Activated B cell treated with CpG ODN at 0.5 μM for 24 hours (primary cell): ENCODE results near the gene KRTAP5-3. TPM values are rescaled to one million over a fixed set of nuclear protein-coding genes. Genes with fewer than 3 reads are reported as not detected.

Source experiments
- ATAC-seq: fragments of 200-7000 bp; cut with Tn5 transposase; one replicate; pipeline ENCODE4 v1.10.0; 2021; ENCODE audit warnings: low read depth, mild to moderate bottlenecking, moderate library complexity
- CTCF ChIA-PET: fragments of 350-600 bp; sonication (Branson Sonifier 250); formaldehyde crosslinking; loops from one replicate; lab custom pipeline; 2021; ENCODE audit warnings: antibody characterized with exemption; lab: Charles Lee
- POLR2A ChIA-PET: fragments of 350-600 bp; sonication (Branson Sonifier 250); formaldehyde crosslinking; loops from one replicate; lab custom pipeline; 2021; ENCODE audit warnings: antibody characterized with exemption; lab: Charles Lee
- DNase-seq: peaks from one replicate; pipeline ENCODE4 v3.0.0; 2022
- H3K27ac Mint-ChIP-seq: one replicate; pipeline ENCODE4 v1.8.0; 2020; ENCODE audit warnings: mixed read lengths
- H3K27me3 Mint-ChIP-seq: one replicate; pipeline ENCODE4 v1.8.0; 2021; ENCODE audit warnings: mixed read lengths
- H3K36me3 Mint-ChIP-seq: one replicate; pipeline ENCODE4 v1.8.0; 2021; ENCODE audit warnings: low read depth, mixed read lengths
- H3K4me1 Mint-ChIP-seq: one replicate; pipeline ENCODE4 v1.8.0; 2021; ENCODE audit warnings: mixed read lengths
- H3K4me3 Mint-ChIP-seq: one replicate; pipeline ENCODE4 v1.8.0; 2020; ENCODE audit warnings: mild to moderate bottlenecking, mixed read lengths
- H3K9me3 Mint-ChIP-seq: one replicate; pipeline ENCODE4 v1.8.0; 2020; ENCODE audit warnings: mixed read lengths
- CTCF ChIP-seq: fragments of 200-600 bp; IDR thresholded peaks from one replicate; pipeline ENCODE4 v1.8.0; 2022; ENCODE audit warnings: antibody characterized with exemption, mild to moderate bottlenecking
- intact Hi-C: fragments of 100-400 bp; cut with micrococcal nuclease; formaldehyde crosslinking; loops from one replicate; pipeline ENCODE4 v1.15.1; 2024
- total RNA-seq: library from RNA; stranded (reverse); gene quantifications from 2 replicates; pipeline ENCODE4 v1.2.3, GENCODE V29; 2022

The KRTAP5-3 gene
- total RNA-seq, 1 donor from 2014 or later, result not detected

- DNase-seq, result no peak
- no peak overlapping the region for H3K4me3 Mint-ChIP-seq
- H3K4me1 Mint-ChIP-seq, result no peaks in the 10 kb centered on the region
- H3K9me3 Mint-ChIP-seq, result no peaks in the 10 kb centered on the region
- H3K36me3 Mint-ChIP-seq, result no peaks in the 10 kb centered on the region
- intact Hi-C loops, result loop anchor here (1.0 to 5.0 kb wide), 4 partner anchors 40 to 504 kb away; no protein-coding TSS in a partner anchor
- no peak overlapping the region for H3K27ac Mint-ChIP-seq
- TF ChIP-seq CTCF, result no peak
- ATAC-seq, result no peak
- H3K27me3 Mint-ChIP-seq, result peaks cover 24% of the 10 kb centered on the region
- ChIA-PET CTCF (interaction anchor here (0.6 to 4.0 kb wide), 21 partner anchors 8 to 502 kb away, joined by 3 to 61 read pairs (median 5); partner anchors contain the start of genes MRPL23, SYT8 and TNNI2), POLR2A (interaction anchor here (0.9 kb wide), 1 partner anchor 42 kb away, joined by 3 read pairs; no protein-coding TSS in a partner anchor)
These were observed 43.8 kb upstream of the KRTAP5-3 start for GRCh38 chr11:1652026-1652425.

GRCh38 chr11:1651411-1651980 lies 43.2 kb upstream of the KRTAP5-3 start:
- no peaks in the 10 kb centered on the region for H3K4me1 Mint-ChIP-seq
- no peak for DNase-seq
- H3K4me3 Mint-ChIP-seq, result no peak overlapping the region
- ChIA-PET CTCF (interaction anchor here (1.3 to 4.0 kb wide), 5 partner anchors 11 to 500 kb away, joined by 6 to 61 read pairs (median 13); partner anchors contain the start of gene SYT8), POLR2A (no interaction called here)
- peaks cover 24% of the 10 kb centered on the region for H3K27me3 Mint-ChIP-seq
- intact Hi-C loops, result loop anchor here (5.0 kb wide), 1 partner anchor 41 kb away; no protein-coding TSS in a partner anchor
- H3K36me3 Mint-ChIP-seq, result no peaks in the 10 kb centered on the region
- no peak for TF ChIP-seq CTCF
- no peak for ATAC-seq
- no peaks in the 10 kb centered on the region for H3K9me3 Mint-ChIP-seq
- no peak overlapping the region for H3K27ac Mint-ChIP-seq

- CTCF ChIA-PET, result interaction anchor here (0.9 to 2.1 kb wide), 3 partner anchors 43 to 501 kb away, joined by 4 to 6 read pairs (median 6); no protein-coding TSS in a partner anchor
- DNase-seq (no peak), ATAC-seq (no peak)
- Mint-ChIP-seq H3K36me3 (no peaks in the 10 kb centered on the region), H3K9me3 (no peaks in the 10 kb centered on the region), H3K4me1 (no peaks in the 10 kb centered on the region), H3K27me3 (peaks cover 22% of the 10 kb centered on the region), H3K27ac (no peak overlapping the region), H3K4me3 (no peak overlapping the region)
- no peak for TF ChIP-seq CTCF
- POLR2A ChIA-PET, result no interaction called here
- intact Hi-C loops, result loop anchor here (5.0 kb wide), 1 partner anchor 41 kb away; no protein-coding TSS in a partner anchor
These were observed 42.6 kb upstream of the KRTAP5-3 start for GRCh38 chr11:1650918-1651262.

- intact Hi-C loops, result loop anchor here (5.0 kb wide), 1 partner anchor 42 kb away; no protein-coding TSS in a partner anchor
- Mint-ChIP-seq H3K9me3 (no peaks in the 10 kb centered on the region), H3K27ac (no peak overlapping the region), H3K36me3 (no peaks in the 10 kb centered on the region), H3K27me3 (peaks cover 16% of the 10 kb centered on the region), H3K4me3 (no peak overlapping the region), H3K4me1 (no peaks in the 10 kb centered on the region)
- DNase-seq (no peak), ATAC-seq (no peak)
- ChIA-PET CTCF (interaction anchor here (0.9 to 2.1 kb wide), 4 partner anchors 10 to 502 kb away, joined by 4 to 6 read pairs (median 5); no protein-coding TSS in a partner anchor), POLR2A (no interaction called here)
- no peak for TF ChIP-seq CTCF
These were observed 42.0 kb upstream of the KRTAP5-3 start for GRCh38 chr11:1650034-1650917.
